Bronchial epithelial cell (primary cell): ENCODE data around the gene MRPS15. TPM values are rescaled to one million over a fixed set of nuclear protein-coding genes. Genes with fewer than 3 reads are reported as not detected.
"Not testable (repeated sequence)": the region's sequence is repeated elsewhere in the genome, so short reads cannot be mapped to it uniquely, and the experiment has no call there.

Source experiments
- DNase-seq: peaks from one replicate; pipeline ENCODE4 v3.0.0-alpha.2; 2010; ENCODE audit warnings: low read depth
- FAIRE-seq: peaks from 2 replicates; lab custom pipeline; 2011; peaks lifted over from hg19 to GRCh38; lab: Jason Lieb, UNC
- H3K27me3 ChIP-seq: 2 replicates; pipeline ENCODE4 v1.5.1; 2011; ENCODE audit warnings: low read length; ENCODE audit not compliant: control insufficient read depth, insufficient read depth
- H3K36me3 ChIP-seq: 2 replicates; pipeline ENCODE4 v1.5.1; 2011; ENCODE audit warnings: low read length; ENCODE audit not compliant: control insufficient read depth, insufficient read depth
- H3K4me3 ChIP-seq: 2 replicates; pipeline ENCODE4 v1.5.1; 2011; ENCODE audit warnings: mild to moderate bottlenecking, low read depth, low read length, control low read depth
- total RNA-seq: library from RNA; depleted of rRNA; stranded (reverse); fragments of >200 nt; gene quantifications from 2 replicates; pipeline ENCODE4 v1.2.1, GENCODE V29; 2014
- TF ChIP-seq, protein P1 (sequence below): IDR thresholded peaks from 2 replicates; pipeline ENCODE4 v1.5.1; 2011; ENCODE audit warnings: mild to moderate bottlenecking, moderate library complexity, low read length, control low read depth, inconsistent platforms; ENCODE audit not compliant: insufficient read depth, severe bottlenecking

Gene MRPS15
- total RNA-seq, 1 donor from 2014 or later, result 64.5 TPM

DNA sequence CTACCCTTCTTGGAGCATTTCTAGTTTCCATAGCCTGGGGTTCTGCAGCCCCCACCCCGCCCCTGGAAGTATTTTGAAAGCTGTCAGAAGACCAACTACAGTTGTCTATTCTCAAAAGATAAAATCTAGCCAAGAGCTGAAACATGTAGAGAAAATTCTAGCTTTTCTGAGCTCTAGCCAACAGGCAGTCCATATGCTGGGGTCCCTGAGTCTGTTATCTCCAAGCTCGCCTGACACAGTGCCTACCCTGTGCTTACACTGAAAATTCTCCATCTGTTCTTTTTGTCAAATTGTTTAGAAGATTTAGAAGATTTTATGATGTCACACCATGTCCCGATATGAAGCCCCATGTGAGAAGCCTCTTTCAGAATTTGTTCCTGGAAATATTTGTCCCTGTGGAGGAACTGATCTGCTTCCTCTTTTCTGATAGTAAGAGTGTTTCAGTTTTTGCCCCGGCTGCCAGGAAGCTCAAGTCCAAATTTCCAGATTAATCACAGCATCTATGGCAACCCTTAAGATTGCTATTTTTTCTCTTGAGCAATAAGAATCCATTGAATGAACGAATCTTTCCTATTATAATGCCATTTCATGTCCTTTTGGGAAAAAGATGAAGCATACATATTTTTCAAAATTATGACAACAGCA is 42.2 kb upstream of the MRPS15 start:
- FAIRE-seq, result no peak
- Histone ChIP-seq H3K36me3 (no peaks in the 10 kb centered on the region), H3K4me3 (no peak overlapping the region), H3K27me3 (no peaks in the 10 kb centered on the region)
- DNase-seq, result no peak
- TF ChIP-seq, protein P1, sequence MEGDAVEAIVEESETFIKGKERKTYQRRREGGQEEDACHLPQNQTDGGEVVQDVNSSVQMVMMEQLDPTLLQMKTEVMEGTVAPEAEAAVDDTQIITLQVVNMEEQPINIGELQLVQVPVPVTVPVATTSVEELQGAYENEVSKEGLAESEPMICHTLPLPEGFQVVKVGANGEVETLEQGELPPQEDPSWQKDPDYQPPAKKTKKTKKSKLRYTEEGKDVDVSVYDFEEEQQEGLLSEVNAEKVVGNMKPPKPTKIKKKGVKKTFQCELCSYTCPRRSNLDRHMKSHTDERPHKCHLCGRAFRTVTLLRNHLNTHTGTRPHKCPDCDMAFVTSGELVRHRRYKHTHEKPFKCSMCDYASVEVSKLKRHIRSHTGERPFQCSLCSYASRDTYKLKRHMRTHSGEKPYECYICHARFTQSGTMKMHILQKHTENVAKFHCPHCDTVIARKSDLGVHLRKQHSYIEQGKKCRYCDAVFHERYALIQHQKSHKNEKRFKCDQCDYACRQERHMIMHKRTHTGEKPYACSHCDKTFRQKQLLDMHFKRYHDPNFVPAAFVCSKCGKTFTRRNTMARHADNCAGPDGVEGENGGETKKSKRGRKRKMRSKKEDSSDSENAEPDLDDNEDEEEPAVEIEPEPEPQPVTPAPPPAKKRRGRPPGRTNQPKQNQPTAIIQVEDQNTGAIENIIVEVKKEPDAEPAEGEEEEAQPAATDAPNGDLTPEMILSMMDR, result no peak

DNA sequence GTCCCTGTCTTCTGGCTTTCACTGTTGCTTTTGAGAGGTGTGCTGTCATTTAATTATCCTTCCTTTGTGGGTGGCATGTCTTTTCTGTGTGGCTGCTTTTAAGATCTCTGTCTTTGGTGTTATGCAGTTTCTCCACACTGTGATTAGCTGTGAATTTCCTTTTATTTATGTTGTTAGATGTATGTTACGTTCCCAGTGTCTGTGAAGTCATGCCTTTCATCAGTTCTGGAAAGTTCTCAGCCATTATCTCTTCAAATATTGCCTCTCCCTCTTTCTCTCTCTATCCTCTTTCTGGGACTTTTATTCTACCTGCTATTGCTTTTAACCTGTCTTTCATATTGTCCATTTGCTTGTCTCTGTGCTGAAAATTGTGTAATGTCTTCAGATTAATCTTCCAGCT is 39.5 kb upstream of the MRPS15 start:
- no peak for FAIRE-seq
- TF ChIP-seq, protein P1, result no peak
- no peak for DNase-seq
- Histone ChIP-seq H3K27me3 (no peaks in the 10 kb centered on the region), H3K4me3 (no peak overlapping the region), H3K36me3 (no peaks in the 10 kb centered on the region)

DNA sequence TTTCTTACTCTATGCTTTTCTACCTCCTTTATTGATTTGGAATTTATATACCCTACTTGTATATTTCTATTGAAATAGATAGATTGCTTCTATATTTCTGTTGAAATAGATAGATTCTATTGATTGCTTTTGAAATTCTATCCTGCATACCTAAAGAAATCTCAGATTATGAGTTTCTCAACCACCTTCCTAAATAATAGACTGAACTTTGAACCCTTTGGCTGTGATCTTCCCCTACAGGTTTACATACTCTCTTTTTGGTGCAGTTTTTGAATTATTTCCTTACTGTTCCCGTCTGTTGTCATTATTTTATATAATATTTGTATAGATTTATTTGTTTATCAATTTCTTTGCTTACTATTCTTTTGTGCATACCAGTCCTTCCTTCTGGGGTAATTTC is 39.0 kb upstream of the MRPS15 start:
- no peak for FAIRE-seq
- DNase-seq, result no peak
- TF ChIP-seq, protein P1, result no peak

DNA sequence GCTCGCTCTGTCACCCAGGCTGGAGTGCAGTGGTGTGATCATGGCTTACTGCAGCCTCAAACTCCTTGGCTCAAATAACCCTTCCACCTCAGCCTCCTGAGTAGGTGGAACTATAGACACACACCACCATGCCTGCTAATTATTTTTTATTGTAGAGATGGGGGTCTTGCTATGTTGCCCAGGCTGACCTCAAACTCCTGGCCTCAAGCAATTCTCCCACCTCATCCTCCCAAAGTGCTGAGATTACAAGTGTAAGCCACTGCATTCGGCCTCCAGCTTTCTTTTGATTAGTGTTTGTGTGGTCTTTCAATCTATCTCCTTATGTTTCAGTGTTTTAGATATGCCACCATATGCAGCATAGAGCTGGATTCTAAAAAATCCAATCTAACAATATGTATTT is 38.4 kb upstream of the MRPS15 start:
- H3K36me3 ChIP-seq, result no peaks in the 10 kb centered on the region
- H3K27me3 ChIP-seq, result no peaks in the 10 kb centered on the region
- TF ChIP-seq, protein P1, result no peak
- DNase-seq, result no peak
- FAIRE-seq, result no peak
- no peak overlapping the region for H3K4me3 ChIP-seq

More for the DNA sequence above, 39.0 kb upstream of the MRPS15 start:
- Histone ChIP-seq H3K27me3 (no peaks in the 10 kb centered on the region), H3K36me3 (no peaks in the 10 kb centered on the region), H3K4me3 (no peak overlapping the region)

DNA sequence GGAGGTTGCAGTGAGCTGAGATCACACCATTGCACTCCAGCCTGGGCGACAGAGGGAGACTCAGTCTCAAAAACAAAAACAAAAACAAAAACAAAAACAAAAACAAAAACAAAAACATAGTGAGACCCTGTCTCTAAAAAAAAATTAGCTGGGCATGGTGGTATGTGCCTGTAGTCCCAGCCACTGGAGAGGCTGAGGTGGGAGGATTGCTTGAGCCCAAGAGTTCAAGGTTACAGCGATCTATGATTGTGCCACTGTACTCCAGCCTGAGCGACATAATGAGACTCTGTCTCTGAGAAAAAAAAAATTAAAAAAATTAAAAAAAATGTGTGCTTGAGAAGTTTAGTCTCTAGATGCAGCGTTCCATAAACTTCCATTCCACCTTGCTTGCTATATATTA is 37.7 kb upstream of the MRPS15 start:
- H3K27me3 ChIP-seq, H3K4me3 ChIP-seq, FAIRE-seq, DNase-seq, H3K36me3 ChIP-seq: not testable (repeated sequence)

DNA sequence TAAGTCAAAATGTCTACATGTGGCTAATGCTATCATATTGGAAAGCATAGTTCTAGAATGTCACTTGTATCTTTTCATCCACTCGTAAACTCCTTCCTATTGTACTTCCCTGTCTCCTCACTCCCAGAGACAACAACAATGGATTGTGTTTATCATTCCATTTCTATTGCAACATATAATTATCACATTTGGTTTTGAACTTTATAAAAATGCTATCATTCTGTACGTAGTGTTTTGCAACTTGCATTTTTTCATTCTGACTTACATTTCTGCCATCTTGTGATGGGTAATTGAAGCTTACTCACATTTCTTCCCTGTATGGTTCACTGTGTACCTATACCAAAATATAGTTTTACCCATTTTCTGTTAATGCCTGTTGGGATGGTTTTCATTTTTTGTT is 33.0 kb upstream of the MRPS15 start:
- no peaks in the 10 kb centered on the region for H3K36me3 ChIP-seq
- FAIRE-seq (no peak), DNase-seq (peak; percentile 49)
- TF ChIP-seq, protein P1, result no peak
- H3K27me3 ChIP-seq, result no peaks in the 10 kb centered on the region
- H3K4me3 ChIP-seq, result no peak overlapping the region
